ENCODE results near the gene SGSM2. TPM values are rescaled to one million over a fixed set of nuclear protein-coding genes. Genes with fewer than 3 reads are reported as not detected.

SGSM2 gene
- total RNA-seq, 1 donor from 2014 or later = 55.4 TPM

- no peak overlapping the region for H3K27ac ChIP-seq
- ATAC-seq = peak; percentile 90 to 91
Measured at GRCh38 chr17:2416010-2416734, 78.9 kb downstream of the SGSM2 start.

GRCh38 chr17:2418572-2418971, 81.3 kb downstream of the SGSM2 start:
- ATAC-seq = peak in 1 of 2 donors; percentile 3
- DNase-seq = no peak

More at GRCh38 chr17:2416010-2416734, 78.9 kb downstream of the SGSM2 start:
- Histone ChIP-seq H3K4me1 (no peaks in the 10 kb centered on the region), H3K4me3 (no peak overlapping the region), H3K36me3 (peaks cover 49% of the 10 kb centered on the region), H3K9me3 (no peaks in the 10 kb centered on the region), H3K27me3 (ENCODE audit: low read depth) (no peaks in the 10 kb centered on the region)
- intact Hi-C loops (cut with DNase I) = loop anchor here (5.0 kb wide), 1 partner anchor 34 kb away; no protein-coding TSS in a partner anchor
- TF ChIP-seq CTCF (IDR thresholded peaks at IDR 0.05) = peak; percentile 100
- peak; percentile 89 for DNase-seq

GRCh38 chr17:2419486-2419885, 82.2 kb downstream of the SGSM2 start:
- H3K36me3 ChIP-seq = peaks cover 43% of the 10 kb centered on the region
- DNase-seq (no peak), ATAC-seq (no peak)
- H3K4me1 ChIP-seq = no peaks in the 10 kb centered on the region
- H3K4me3 ChIP-seq = no peak overlapping the region
- no peak overlapping the region for H3K27ac ChIP-seq
- no peak for TF ChIP-seq CTCF (IDR thresholded peaks at IDR 0.05)
- no peaks in the 10 kb centered on the region for H3K27me3 ChIP-seq (ENCODE audit: low read depth)
- no peaks in the 10 kb centered on the region for H3K9me3 ChIP-seq
- intact Hi-C loops (cut with DNase I) = loop anchor here (5.0 kb wide), 1 partner anchor 37 kb away; no protein-coding TSS in a partner anchor

More at GRCh38 chr17:2418572-2418971, 81.3 kb downstream of the SGSM2 start:
- TF ChIP-seq CTCF (IDR thresholded peaks at IDR 0.05) = no peak
- Histone ChIP-seq H3K9me3 (no peaks in the 10 kb centered on the region), H3K4me1 (no peaks in the 10 kb centered on the region), H3K4me3 (no peak overlapping the region), H3K27me3 (ENCODE audit: low read depth) (no peaks in the 10 kb centered on the region), H3K36me3 (peaks cover 52% of the 10 kb centered on the region), H3K27ac (peak overlapping the region; percentile 26)
- intact Hi-C loops (cut with DNase I) = loop anchor here (5.0 kb wide), 1 partner anchor 36 kb away; no protein-coding TSS in a partner anchor

GRCh38 chr17:2420176-2420575, 82.9 kb downstream of the SGSM2 start:
- Histone ChIP-seq H3K4me3 (no peak overlapping the region), H3K36me3 (peaks cover 38% of the 10 kb centered on the region), H3K4me1 (no peaks in the 10 kb centered on the region), H3K27me3 (ENCODE audit: low read depth) (no peaks in the 10 kb centered on the region), H3K27ac (no peak overlapping the region), H3K9me3 (no peaks in the 10 kb centered on the region)
- TF ChIP-seq CTCF (IDR thresholded peaks at IDR 0.05) = no peak
- ATAC-seq (no peak), DNase-seq (no peak)
- intact Hi-C loops (cut with DNase I) = no loop called here

GRCh38 chr17:2421315-2422147, 84.2 kb downstream of the SGSM2 start:
- Histone ChIP-seq H3K4me1 (no peaks in the 10 kb centered on the region), H3K4me3 (no peak overlapping the region), H3K27me3 (ENCODE audit: low read depth) (no peaks in the 10 kb centered on the region), H3K9me3 (no peaks in the 10 kb centered on the region), H3K27ac (no peak overlapping the region), H3K36me3 (peaks cover 38% of the 10 kb centered on the region)
- intact Hi-C loops (cut with DNase I) = no loop called here
- no peak for TF ChIP-seq CTCF (IDR thresholded peaks at IDR 0.05)
- ATAC-seq (peak in 1 of 2 donors; percentile 11), DNase-seq (no peak)

Measured in lower lobe of right lung (tissue), 2 donors.